A673 (cell line): ENCODE measurements around the gene C1orf122.

Experiments used
- EZH2 ChIP-seq: fragments of 200-600 bp; sonication (generic); IDR thresholded peaks from 2 replicates; pipeline ENCODE4 v1.6.1; 2017; ENCODE audit warnings: borderline replicate concordance, low read depth, mild to moderate bottlenecking, mixed read lengths, antibody characterized with exemption, low read length; ENCODE audit not compliant: poor library complexity, severe bottlenecking
- TF ChIP-seq, protein P1 (sequence below): fragments of 300-800, 200-600 bp; sonication (generic); conservative IDR thresholded peaks from 2 replicates; pipeline ENCODE4 v1.5.1; 2017; ENCODE audit warnings: low read depth, mild to moderate bottlenecking, antibody characterized with exemption, low read length, moderate library complexity, mixed read lengths

GRCh38 chr1:37765916-37766664 is 41.5 kb upstream of the C1orf122 start:
- peak; percentile 62 for TF ChIP-seq EZH2
- TF ChIP-seq, protein P1, sequence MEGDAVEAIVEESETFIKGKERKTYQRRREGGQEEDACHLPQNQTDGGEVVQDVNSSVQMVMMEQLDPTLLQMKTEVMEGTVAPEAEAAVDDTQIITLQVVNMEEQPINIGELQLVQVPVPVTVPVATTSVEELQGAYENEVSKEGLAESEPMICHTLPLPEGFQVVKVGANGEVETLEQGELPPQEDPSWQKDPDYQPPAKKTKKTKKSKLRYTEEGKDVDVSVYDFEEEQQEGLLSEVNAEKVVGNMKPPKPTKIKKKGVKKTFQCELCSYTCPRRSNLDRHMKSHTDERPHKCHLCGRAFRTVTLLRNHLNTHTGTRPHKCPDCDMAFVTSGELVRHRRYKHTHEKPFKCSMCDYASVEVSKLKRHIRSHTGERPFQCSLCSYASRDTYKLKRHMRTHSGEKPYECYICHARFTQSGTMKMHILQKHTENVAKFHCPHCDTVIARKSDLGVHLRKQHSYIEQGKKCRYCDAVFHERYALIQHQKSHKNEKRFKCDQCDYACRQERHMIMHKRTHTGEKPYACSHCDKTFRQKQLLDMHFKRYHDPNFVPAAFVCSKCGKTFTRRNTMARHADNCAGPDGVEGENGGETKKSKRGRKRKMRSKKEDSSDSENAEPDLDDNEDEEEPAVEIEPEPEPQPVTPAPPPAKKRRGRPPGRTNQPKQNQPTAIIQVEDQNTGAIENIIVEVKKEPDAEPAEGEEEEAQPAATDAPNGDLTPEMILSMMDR, result 0 out of 2 replicates have a peak, but pooled peaks have one; percentile 28
